Measurements from ENCODE around the gene USP7.
"Not testable (repeated sequence)": the region's sequence is repeated elsewhere in the genome, so short reads cannot be mapped to it uniquely, and the experiment has no call there.

The USP7 gene

DNA sequence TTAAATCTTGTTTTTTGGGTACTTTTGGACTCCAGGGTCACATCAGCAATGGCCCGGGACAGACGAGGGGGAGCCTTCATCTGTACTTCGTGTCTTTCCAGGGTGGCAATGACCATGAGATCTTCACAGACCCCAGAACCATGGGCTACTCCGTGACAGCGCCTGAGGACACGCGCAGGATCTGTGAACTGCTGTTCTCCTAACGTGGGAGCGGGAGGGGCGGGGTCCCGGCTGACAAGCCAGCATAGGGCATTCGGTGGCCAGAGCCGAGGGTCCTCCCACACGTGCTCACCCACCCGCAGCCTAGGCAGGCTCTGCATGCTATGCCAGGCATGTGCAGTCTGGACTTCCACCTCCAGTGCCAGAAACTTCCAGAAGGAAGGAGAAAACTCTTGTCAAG lies 116.1 kb downstream of the USP7 start:
- DNase-seq (ENCODE audit: low read depth) = no peak
- TF ChIP-seq CTCF (conservative IDR thresholded peaks at IDR 0.05; ENCODE audit: low read depth, low read length) = no peak

DNA sequence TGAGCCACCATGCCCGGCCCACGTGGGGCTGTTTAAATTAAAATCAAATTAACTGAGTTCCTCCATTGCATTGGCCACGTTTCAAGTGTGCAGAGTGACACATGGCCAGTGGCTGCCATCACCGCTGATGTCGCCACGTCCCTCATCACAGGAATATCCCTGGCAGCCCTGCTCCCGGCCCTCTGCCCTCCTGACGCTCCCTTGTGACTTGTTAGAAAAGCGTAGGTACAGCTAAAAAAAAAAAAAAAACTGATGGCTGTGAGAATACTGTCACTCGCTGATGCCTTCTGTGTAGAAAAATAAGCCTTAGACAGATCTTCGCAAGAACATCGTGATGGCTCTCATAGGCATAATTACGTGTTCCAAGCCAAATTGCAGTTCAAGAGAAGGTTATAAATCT lies 116.6 kb downstream of the USP7 start:
- no peak for DNase-seq (ENCODE audit: low read depth)
- TF ChIP-seq CTCF (conservative IDR thresholded peaks at IDR 0.05; ENCODE audit: low read depth, low read length) = no peak
- no peak overlapping the region for H3K4me3 ChIP-seq (ENCODE audit: low read depth, low read length)

More for the DNA sequence above, 116.1 kb downstream of the USP7 start:
- no peak overlapping the region for H3K4me3 ChIP-seq (ENCODE audit: low read depth, low read length)

- no peak for TF ChIP-seq CTCF (conservative IDR thresholded peaks at IDR 0.05; ENCODE audit: low read depth, low read length)
- no peak for DNase-seq (ENCODE audit: low read depth)
- H3K4me3 ChIP-seq (ENCODE audit: low read depth, low read length) = no peak overlapping the region
Measured at GRCh38 chr16:8846401-8846932, 117.2 kb downstream of the USP7 start.

GRCh38 chr16:8845699-8846298 lies 117.9 kb downstream of the USP7 start:
- H3K4me3 ChIP-seq (ENCODE audit: low read depth, low read length) = no peak overlapping the region
- no peak for DNase-seq (ENCODE audit: low read depth)
- no peak for TF ChIP-seq CTCF (conservative IDR thresholded peaks at IDR 0.05; ENCODE audit: low read depth, low read length)

GRCh38 chr16:8843296-8843695 lies 120.4 kb downstream of the USP7 start:
- not testable (repeated sequence) for H3K4me3 ChIP-seq (ENCODE audit: low read depth, low read length); DNase-seq (ENCODE audit: low read depth)

All from choroid plexus epithelial cell (primary cell).